C4-2B (cell line): ENCODE results near the gene GAST.

ENCODE experiments used
- H3K27ac ChIP-seq: fragments of 450-650 bp; 2 replicates; pipeline ENCODE4 v1.5.1; 2017
- ZFX ChIP-seq: fragments of 450-650 bp; IDR thresholded peaks from 2 replicates; pipeline ENCODE4 v1.6.1; 2017
- TF ChIP-seq, protein P1 (sequence below): fragments of 450-650 bp; conservative IDR thresholded peaks from 2 replicates; pipeline ENCODE4 v1.5.1; 2017; ENCODE audit warnings: mild to moderate bottlenecking

The GAST gene

DNA sequence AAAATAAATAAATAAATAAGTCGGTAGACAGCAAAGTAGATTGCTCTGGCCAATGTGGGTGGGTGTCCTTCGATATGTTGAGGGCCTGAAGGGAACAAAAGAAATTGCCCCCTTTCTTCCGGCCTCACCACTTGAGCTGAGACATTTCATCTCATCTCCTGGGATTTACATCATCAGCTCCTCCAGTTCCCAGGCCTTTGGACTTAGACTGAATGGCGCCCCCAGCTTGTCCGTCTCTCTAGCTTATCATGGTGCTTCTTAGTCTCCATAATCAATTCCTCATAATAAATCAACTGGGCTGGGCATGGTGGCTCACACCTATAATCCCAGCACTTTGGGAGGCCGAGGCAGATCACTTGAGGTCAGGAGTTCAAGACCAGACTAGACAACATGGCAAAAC is 36.1 kb downstream of the GAST start:
- TF ChIP-seq, protein P1, sequence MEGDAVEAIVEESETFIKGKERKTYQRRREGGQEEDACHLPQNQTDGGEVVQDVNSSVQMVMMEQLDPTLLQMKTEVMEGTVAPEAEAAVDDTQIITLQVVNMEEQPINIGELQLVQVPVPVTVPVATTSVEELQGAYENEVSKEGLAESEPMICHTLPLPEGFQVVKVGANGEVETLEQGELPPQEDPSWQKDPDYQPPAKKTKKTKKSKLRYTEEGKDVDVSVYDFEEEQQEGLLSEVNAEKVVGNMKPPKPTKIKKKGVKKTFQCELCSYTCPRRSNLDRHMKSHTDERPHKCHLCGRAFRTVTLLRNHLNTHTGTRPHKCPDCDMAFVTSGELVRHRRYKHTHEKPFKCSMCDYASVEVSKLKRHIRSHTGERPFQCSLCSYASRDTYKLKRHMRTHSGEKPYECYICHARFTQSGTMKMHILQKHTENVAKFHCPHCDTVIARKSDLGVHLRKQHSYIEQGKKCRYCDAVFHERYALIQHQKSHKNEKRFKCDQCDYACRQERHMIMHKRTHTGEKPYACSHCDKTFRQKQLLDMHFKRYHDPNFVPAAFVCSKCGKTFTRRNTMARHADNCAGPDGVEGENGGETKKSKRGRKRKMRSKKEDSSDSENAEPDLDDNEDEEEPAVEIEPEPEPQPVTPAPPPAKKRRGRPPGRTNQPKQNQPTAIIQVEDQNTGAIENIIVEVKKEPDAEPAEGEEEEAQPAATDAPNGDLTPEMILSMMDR, result no peak
- no peak for TF ChIP-seq ZFX
- no peak overlapping the region for H3K27ac ChIP-seq

DNA sequence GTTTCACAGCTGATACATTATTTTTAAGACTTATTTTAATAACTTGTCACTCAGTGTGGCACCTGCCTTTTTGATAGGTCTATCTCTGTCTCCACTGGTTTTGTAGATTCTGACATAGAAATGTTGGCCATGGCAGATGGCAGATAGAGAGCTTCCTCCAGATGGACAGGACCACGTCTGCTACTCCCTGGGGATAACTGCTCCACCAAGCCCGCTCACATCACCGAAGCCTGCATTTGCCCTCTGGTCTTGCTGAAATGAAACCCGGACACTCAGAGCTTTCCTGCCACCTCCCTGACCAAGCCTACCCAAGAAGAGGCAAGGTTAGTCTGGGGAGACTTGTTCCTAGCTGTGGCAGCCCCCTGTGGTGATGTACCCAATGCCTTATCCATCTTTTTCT is 38.7 kb downstream of the GAST start:
- TF ChIP-seq, protein P1, result no peak
- no peak for TF ChIP-seq ZFX
- H3K27ac ChIP-seq, result no peak overlapping the region

DNA sequence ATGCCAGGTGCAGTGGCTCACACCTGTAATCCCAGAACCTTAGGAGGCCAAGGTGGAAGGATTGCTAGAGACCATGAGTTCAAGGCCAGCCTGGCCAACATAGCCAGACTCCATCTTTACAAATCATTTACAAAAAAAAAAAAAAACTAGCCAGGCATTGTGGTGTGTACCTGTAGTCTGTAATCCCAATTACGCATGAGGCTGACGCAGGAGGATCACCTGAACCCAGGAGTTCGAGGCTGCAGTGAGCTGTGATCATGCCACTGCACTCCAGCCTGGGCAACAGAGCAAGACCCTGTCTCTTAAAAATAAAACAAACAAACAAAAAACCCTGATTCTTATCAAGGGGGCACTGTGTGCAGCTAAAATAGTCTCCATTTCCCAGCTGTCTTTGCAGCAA is 39.2 kb downstream of the GAST start:
- no peak for TF ChIP-seq ZFX
- TF ChIP-seq, protein P1, result no peak
- no peak overlapping the region for H3K27ac ChIP-seq

DNA sequence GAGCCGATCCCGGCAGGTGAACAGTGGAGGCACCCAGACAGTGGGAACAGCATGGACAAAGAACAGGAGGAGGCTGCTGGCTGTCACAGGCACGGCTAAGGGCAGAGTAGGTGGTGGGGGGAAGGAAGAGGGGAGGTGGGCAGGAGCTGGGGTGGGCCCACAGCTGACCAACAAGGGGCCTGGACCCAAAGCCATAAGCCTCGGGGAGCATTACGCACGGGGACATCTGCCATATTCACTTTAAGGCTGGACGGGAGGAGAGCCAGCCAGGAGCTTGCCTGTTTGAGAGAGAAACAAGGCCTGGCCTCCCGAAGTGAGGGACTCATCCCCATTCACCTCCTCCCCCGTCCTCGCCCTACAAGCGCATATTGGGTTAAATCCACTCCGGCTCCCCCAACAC is 41.9 kb downstream of the GAST start:
- TF ChIP-seq, protein P1, result no peak
- TF ChIP-seq ZFX, result no peak
- H3K27ac ChIP-seq, result no peak overlapping the region

DNA sequence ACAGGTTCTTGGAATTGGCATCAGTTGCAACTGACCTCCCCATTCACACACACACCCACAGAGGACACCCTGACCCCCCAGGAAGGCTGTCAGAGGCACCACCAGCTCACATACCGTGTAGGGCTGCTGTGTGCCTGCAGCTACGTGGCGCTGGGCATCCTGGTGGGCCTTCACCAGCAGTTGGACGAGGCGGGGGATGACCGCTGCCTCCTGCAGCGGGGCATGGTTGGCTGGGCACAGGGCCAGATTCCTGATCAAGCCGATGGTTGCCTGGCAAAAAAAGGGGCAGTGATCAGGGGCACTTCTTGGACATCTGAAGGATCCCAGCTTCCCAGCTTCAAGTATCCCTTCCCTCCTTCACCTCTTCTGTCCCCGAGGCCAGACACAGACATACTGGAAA is 46.5 kb downstream of the GAST start:
- no peak for TF ChIP-seq ZFX
- TF ChIP-seq, protein P1, result no peak
- no peak overlapping the region for H3K27ac ChIP-seq

DNA sequence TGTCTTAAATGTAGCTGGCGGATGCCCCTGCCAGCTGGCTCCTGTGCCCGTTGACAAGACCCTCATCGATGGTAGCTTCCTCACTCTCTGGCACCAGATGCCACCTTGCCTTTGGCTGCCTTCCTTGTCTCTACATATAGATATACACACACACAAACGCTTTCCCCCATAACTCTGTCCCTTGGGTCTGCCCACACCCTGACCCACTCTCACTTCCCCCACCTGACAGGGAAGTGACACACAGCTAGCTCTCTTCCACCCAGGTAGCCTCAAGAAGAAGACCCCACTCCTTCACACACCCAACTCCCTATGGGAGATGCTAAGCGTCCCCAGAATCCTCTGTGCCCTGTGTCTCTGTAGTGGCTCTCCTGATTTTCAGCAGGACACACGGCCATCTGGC is 48.7 kb downstream of the GAST start:
- TF ChIP-seq, protein P1, result no peak
- no peak for TF ChIP-seq ZFX

DNA sequence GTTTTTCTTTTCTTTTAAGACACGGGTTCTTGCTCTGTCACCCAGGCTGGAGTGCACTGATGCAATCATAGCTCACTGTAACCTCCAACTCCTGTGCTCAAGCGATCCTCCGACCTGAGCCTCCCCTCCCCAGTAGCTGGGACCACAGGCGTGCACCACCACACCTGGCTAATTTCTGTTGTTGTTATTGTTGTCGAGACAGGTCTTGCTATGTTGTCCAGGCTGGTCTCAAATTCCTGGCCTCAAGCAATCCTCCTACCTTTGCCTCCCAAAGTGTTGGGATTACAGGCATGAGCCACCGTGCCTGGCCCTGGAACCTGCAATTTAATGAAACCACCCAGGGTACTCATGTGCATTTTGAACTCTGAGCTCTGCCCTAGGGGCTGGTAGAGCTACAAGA is 50.3 kb downstream of the GAST start:
- TF ChIP-seq, protein P1, result no peak
- no peak for TF ChIP-seq ZFX
- H3K27ac ChIP-seq, result no peak overlapping the region

More for the DNA sequence above, 48.7 kb downstream of the GAST start:
- H3K27ac ChIP-seq, result no peak overlapping the region

DNA sequence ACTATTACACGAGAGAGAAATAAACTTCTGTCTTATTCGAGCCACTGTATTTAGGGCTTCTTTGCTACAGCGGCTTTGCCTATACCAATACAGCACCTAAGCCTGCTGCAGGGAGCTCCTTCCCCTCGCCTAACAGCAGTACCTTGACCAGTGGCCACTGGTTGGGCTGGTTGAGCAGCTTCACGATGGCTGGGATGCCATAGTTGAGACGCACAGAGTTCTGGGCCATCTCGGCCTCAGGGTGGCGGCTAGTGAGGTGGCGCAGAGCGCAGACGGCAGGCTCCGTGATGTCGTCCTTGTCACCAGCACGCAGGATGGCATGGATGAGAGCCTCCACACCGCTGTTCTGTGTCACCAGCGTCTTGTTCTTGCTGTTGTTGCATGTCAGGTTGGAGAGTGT is 50.7 kb downstream of the GAST start:
- TF ChIP-seq ZFX, result no peak
- TF ChIP-seq, protein P1, result no peak

More for the DNA sequence above, 50.7 kb downstream of the GAST start:
- no peak overlapping the region for H3K27ac ChIP-seq
